ENCODE measurements around the gene CCDC158.

The CCDC158 gene

DNA sequence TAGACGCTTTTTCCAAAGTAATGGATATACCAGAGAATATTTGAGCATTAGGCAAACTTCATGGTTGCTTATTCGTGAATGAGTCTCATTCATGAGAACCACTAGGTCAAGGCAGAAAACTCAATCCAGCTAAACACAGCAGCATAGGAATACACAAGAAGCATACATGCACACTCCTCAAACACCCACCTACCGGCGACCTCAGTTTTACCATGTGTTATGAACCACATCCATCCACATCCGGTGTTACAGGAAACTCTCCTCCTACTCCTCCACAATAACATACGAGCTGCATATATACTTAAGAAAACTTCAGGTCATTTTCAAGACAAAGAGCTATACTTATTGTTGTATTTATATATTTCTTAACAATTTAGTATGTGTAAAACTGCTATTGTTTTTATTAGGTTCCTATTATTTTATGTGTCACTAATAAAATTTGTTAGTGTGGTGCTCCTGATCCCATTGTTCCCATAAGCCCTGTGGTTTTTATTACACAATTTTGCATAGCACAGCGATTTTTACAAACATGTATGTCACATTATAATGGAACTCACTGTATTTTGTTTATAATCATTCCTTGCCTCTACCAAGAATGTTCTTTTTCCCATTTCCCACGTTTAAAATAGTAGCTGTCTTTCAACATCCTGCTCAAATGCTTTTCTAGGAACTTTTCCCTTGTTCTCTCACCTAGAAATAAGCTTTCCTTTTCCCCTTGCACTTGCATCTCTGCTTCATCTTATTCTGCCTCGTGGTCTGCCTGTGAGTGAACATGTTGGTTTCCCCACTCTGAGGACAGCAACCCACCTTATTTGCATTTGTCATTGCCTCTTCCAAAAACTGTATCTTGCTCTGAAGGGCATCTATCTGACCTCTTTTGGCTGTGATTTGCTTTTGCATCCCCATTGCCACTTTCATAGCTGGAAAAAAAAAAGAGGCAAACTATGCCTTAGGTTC lies 66.1 kb downstream of the CCDC158 start:
- peaks cover 3% of the 10 kb centered on the region for H3K27me3 Mint-ChIP-seq (ENCODE audit: low read depth, poor library complexity)
- TF ChIP-seq, protein P1, sequence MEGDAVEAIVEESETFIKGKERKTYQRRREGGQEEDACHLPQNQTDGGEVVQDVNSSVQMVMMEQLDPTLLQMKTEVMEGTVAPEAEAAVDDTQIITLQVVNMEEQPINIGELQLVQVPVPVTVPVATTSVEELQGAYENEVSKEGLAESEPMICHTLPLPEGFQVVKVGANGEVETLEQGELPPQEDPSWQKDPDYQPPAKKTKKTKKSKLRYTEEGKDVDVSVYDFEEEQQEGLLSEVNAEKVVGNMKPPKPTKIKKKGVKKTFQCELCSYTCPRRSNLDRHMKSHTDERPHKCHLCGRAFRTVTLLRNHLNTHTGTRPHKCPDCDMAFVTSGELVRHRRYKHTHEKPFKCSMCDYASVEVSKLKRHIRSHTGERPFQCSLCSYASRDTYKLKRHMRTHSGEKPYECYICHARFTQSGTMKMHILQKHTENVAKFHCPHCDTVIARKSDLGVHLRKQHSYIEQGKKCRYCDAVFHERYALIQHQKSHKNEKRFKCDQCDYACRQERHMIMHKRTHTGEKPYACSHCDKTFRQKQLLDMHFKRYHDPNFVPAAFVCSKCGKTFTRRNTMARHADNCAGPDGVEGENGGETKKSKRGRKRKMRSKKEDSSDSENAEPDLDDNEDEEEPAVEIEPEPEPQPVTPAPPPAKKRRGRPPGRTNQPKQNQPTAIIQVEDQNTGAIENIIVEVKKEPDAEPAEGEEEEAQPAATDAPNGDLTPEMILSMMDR (IDR thresholded peaks at IDR 0.05), result no peak
- no peaks in the 10 kb centered on the region for H3K36me3 Mint-ChIP-seq (ENCODE audit: low read depth)
- H3K9me3 Mint-ChIP-seq, result peaks cover 23% of the 10 kb centered on the region
- no peaks in the 10 kb centered on the region for H3K4me1 Mint-ChIP-seq
- no peak overlapping the region for H3K27ac Mint-ChIP-seq
- no peak for DNase-seq
- no peak overlapping the region for H3K4me3 Mint-ChIP-seq

DNA sequence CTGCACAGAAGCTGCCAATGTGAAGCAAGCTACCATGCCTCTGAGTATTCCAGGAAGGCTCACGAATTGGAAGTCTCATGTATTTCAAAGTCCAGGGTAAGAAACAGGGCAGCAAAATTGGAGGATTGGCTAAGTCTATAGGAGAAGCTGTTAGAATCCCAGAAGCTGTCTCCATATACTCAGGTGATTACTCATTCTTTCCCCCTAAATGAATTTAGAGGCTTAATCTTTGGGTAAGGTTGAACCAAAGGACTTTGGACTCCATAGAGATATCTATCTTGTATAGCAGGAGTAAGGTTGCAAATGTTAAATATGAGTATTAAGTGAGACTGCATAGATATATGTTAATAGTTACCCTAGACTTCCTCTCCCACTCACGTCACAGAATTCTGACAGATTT lies 78.1 kb downstream of the CCDC158 start:
- H3K4me1 Mint-ChIP-seq, result peaks cover 8% of the 10 kb centered on the region
- peaks cover 10% of the 10 kb centered on the region for H3K27me3 Mint-ChIP-seq (ENCODE audit: low read depth, poor library complexity)
- H3K27ac Mint-ChIP-seq, result no peak overlapping the region
- H3K36me3 Mint-ChIP-seq (ENCODE audit: low read depth), result no peaks in the 10 kb centered on the region
- no peak overlapping the region for H3K4me3 Mint-ChIP-seq
- no peak for DNase-seq
- TF ChIP-seq, protein P1 (IDR thresholded peaks at IDR 0.05), result no peak
- H3K9me3 Mint-ChIP-seq, result peaks cover 27% of the 10 kb centered on the region

- no peak overlapping the region for H3K27ac Mint-ChIP-seq
- H3K4me3 Mint-ChIP-seq, result no peak overlapping the region
- H3K36me3 Mint-ChIP-seq (ENCODE audit: low read depth), result no peaks in the 10 kb centered on the region
- H3K9me3 Mint-ChIP-seq, result peaks cover 21% of the 10 kb centered on the region
- no peak for DNase-seq
- H3K4me1 Mint-ChIP-seq, result peaks cover 8% of the 10 kb centered on the region
- peaks cover 8% of the 10 kb centered on the region for H3K27me3 Mint-ChIP-seq (ENCODE audit: low read depth, poor library complexity)
- TF ChIP-seq, protein P1 (IDR thresholded peaks at IDR 0.05), result no peak
Measured at GRCh38 chr4:76342191-76342590, 78.8 kb downstream of the CCDC158 start.

DNA sequence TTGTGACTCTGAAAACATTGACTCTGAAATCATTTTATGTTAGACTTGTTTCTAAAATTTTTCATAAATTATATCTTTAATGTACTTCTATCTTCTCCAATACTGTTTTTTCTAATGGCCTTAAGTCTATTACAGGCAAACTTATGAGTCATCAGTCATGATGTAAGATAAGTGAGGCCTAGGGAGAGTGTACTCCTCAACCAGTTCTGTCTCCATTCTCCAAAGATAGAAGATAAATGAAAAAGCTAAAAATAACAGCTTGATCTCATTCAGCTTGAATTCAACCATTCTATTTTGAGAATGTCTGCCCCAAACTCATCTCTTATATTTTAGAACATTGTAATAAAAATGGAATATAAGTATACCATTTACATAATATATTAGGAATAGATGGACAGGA lies 79.9 kb downstream of the CCDC158 start:
- no peak for DNase-seq
- peaks cover 8% of the 10 kb centered on the region for H3K4me1 Mint-ChIP-seq
- H3K4me3 Mint-ChIP-seq, result no peak overlapping the region

GRCh38 chr4:76339364-76339763 lies 81.6 kb downstream of the CCDC158 start:
- Mint-ChIP-seq H3K9me3 (no peaks in the 10 kb centered on the region), H3K27ac (no peak overlapping the region), H3K4me3 (no peak overlapping the region), H3K27me3 (ENCODE audit: low read depth, poor library complexity) (peaks cover 19% of the 10 kb centered on the region), H3K4me1 (peaks cover 8% of the 10 kb centered on the region), H3K36me3 (ENCODE audit: low read depth) (no peaks in the 10 kb centered on the region)
- DNase-seq, result no peak
- TF ChIP-seq, protein P1 (IDR thresholded peaks at IDR 0.05), result no peak

More for the DNA sequence above, 79.9 kb downstream of the CCDC158 start:
- TF ChIP-seq, protein P1 (IDR thresholded peaks at IDR 0.05), result no peak
- H3K27ac Mint-ChIP-seq, result no peak overlapping the region
- H3K9me3 Mint-ChIP-seq, result peaks cover 10% of the 10 kb centered on the region
- peaks cover 10% of the 10 kb centered on the region for H3K27me3 Mint-ChIP-seq (ENCODE audit: low read depth, poor library complexity)
- no peaks in the 10 kb centered on the region for H3K36me3 Mint-ChIP-seq (ENCODE audit: low read depth)

DNA sequence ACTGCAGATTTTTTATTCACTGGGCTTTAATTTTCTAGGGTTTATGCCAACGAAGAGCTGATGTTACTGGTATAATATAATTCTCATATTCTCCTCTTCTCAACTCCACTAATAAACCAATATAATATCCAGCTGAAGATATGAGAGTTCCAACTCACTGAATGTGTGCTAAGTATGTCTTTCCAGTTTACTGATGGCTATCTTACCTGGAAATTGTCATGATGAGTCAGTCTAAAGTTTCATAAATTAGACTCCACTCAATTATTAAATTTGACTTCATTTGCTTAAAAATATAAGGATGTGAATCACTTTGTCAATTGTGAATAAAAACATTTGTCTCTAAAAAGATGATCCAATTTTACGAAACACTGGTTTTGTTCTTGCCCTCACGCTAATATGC lies 86.1 kb downstream of the CCDC158 start:
- no peak overlapping the region for H3K27ac Mint-ChIP-seq
- no peaks in the 10 kb centered on the region for H3K36me3 Mint-ChIP-seq (ENCODE audit: low read depth)
- peaks cover 27% of the 10 kb centered on the region for H3K27me3 Mint-ChIP-seq (ENCODE audit: low read depth, poor library complexity)
- no peaks in the 10 kb centered on the region for H3K9me3 Mint-ChIP-seq
- TF ChIP-seq, protein P1 (IDR thresholded peaks at IDR 0.05), result no peak
- no peak overlapping the region for H3K4me3 Mint-ChIP-seq
- H3K4me1 Mint-ChIP-seq, result peaks cover 8% of the 10 kb centered on the region
- no peak for DNase-seq
